NT2/D1 (cell line): ENCODE results near the gene RANBP17.

ENCODE experiments used
- YY1 ChIP-seq: IDR thresholded peaks from 2 replicates; pipeline ENCODE4 v1.6.1; 2011; ENCODE audit not compliant: insufficient read length, insufficient read depth
- ZNF274 ChIP-seq: IDR thresholded peaks from 2 replicates; pipeline ENCODE4 v1.6.1; 2011; ENCODE audit warnings: mild to moderate bottlenecking, low read depth, low read length

- TF ChIP-seq ZNF274 (no peak), YY1 (no peak)
These were observed 306.4 kb downstream of the RANBP17 start for GRCh38 chr5:171168171-171168570.
